Epidermal melanocyte (primary cell): ENCODE data around the gene BANK1.
"Not testable (repeated sequence)": the region's sequence is repeated elsewhere in the genome, so short reads cannot be mapped to it uniquely, and the experiment has no call there.

Experiments
- DNase-seq: peaks from one replicate; pipeline ENCODE4 v3.0.0; 2011; ENCODE audit warnings: low spot score; ENCODE audit not compliant: insufficient read length

BANK1 gene

DNA sequence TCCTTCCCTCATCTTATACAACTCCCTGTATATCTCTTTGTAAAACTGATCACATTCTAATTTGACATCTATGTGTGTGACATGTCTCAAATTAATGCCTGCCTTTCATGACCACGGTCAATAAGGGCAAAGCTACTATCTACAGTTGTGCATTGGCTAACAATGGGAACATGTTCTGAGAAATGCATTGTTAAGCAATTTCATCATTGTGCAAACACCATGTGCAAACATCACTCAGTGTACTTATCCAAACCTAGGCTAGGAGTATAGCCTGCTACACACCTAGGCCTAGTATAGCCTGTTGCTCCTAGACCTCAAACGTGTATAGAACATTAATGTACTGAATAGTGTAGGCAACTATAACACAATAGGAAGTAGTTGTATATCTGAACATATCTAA is 95.0 kb downstream of the BANK1 start:
- no peak for DNase-seq

DNA sequence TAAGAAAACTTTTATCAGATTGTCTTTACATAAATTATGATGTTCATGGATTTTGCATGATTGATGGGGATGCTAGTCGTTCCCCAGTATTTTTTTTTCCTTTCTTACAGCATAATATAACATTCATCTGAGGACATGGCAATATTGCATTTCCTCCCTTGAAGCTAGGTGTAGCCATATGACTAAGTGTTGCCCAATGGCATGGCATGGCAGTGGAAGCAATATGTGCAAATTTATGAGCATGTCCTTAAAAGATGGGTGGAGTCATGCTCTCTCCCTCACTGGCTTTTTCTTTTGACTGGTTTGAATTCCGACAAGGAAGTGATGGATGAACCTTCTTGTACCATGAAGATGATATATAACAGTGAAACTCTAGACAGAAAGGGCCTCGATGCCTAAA is 96.3 kb downstream of the BANK1 start:
- DNase-seq = no peak

DNA sequence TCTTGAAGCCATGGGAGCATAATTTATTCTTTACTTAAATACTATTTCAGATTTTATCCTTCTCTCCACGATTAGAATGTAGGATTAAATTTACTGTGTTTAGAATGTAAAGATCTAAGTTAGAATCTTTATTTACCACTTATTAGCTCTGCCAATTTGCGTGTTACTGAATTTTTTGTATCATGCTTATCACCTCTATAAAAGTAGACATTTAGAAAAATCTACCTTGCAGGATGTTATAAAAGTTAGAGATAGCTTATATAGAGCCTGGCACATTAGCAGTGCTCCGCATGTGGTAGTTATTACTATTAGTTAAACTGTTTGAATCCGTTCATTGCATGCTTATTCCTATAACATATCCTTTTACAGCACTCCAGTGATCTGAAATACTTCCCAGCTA is 97.9 kb downstream of the BANK1 start:
- no peak for DNase-seq

DNA sequence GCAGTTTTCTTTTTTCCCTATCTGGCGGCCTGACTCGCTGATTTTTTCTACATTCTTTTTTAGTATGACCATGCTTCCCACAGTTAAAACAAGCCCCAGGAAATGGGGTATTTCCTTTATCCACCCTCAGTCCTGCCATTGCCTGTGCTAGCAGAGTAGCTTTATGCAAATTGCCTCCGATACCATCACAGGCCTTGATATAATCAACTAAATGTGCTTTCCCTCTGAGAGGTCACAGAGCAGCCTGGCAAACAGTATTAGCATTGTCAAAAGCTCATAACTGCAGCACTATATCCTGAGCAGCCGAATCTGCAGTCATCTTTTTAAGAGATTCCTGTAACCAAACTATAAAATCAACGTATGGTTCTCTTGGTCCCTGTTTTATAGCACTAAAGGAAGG is 115.0 kb downstream of the BANK1 start:
- DNase-seq = not testable (repeated sequence)

DNA sequence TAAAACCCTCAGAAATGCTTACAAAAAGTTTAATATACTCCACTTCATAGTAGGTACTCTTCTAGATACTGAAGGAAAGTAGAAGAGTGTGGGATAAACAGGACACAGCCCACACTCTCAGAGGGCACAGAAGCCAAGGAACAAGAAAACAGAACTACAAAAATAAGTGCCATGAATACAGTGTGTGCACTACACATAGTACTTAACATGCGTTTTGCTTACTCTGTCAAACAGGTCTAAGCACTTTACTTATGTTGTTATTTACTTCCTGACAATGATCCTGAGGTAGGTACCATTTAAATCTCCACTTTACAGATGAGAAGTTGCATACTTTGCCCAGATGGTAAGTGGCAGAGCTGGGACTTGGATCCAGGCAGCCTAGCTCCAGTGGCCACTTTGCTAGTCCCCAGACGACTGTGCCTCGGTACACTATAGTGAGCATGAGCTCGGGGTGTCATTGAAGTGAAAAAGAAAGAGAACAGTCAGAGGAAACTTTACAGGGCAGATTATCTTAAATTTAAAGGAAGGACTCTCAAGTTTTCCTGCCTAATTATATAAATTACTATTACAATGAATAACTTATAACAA is 120.3 kb downstream of the BANK1 start:
- no peak for DNase-seq

DNA sequence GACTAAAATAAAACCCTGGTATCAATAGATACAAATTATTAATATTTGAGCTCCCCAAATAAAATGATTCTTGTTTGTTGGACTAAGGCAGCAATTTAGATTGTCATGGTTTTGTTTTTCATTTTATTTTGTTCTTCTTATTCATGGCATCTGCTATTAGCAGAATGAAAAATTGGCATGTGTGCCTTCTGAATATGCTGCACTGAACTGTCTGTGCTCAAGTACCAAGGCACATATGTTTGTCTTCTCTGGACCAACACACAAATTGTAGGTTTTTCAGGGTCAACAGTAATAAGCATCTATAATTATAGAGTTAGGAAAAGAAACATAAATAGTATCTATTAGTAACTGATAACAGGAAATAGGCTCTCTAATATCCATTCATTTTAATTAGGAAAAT is 121.1 kb downstream of the BANK1 start:
- no peak for DNase-seq

DNA sequence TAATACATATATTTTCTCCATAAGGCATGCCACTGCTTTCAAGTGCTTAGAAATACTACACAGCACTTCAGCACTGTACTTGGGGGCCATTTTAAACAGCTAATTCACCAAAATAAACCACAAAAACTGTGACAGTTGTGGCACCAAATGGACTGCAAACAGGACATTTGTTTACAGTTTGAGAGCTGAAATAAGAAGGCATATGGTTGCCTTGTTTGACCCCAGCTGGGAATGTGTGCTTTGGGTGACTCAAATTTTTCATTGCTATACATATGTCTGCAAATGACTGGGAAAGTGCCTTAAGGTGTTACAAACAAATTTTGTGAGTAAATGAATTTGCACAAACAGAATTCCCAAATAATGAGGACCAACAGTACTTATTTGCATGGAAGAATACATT is 124.2 kb downstream of the BANK1 start:
- no peak for DNase-seq

DNA sequence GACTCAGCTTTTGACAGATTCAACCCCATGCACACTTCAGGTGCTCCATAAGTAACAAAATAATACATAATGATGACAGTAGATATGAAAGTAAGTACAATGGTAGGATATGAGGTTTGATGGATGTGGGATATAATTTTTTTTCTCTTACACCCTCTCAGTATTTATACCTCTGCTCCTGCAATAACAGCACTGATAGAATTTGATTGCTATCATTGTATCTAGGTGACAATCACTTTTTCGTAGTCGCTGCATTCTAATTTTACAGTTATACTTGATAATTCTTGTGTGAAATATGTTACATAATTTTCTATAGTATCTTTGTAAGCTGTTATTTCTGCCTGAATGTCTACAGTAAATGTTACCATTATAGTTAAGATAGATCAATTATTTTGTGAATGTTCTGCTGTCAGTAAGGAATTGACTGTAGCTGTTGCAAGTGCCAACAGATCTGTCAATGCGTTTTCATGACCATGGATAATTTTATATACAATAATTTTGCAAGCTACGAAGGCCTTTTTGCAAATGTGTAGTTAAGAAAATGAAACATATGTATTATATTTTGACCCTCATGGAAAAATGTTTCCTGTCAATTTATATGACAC is 128.9 kb downstream of the BANK1 start:
- no peak for DNase-seq

DNA sequence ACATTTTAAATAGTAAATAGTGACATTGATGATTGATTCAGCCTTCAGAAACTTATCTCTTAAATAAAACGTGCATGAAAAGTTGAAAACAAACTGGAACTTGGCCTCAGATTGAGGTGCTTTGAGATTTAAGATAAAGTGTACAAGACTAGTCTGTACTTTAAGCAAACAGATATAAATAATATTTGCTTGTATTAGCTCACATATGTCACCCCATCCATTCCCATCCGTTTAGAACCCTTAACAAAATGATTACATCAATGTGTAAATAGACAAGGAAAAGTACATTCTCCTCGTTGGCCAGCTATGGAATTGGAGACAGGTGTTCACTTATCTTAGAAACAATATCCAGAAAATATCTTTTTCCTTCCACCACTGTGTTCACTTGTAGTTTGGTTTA is 130.8 kb downstream of the BANK1 start:
- no peak for DNase-seq

DNA sequence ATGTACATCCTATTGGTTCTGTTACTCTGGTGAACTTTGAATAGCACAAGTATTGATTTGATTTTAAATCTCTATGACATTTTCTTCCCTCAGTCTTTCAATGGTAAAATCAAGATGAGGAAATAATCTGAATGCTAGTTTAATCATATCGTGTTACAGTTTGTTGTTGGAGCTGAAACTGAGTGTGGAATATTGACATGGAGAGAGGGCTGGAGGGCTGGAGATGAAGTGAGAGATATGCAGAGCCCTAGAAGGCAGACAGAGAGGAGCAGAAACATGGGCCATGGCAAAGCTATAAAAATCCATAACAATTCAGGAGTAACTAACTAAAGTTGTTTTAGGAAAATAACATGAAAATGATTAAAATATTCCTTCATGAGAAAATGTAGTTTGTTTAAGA is 141.1 kb downstream of the BANK1 start:
- no peak for DNase-seq

DNA sequence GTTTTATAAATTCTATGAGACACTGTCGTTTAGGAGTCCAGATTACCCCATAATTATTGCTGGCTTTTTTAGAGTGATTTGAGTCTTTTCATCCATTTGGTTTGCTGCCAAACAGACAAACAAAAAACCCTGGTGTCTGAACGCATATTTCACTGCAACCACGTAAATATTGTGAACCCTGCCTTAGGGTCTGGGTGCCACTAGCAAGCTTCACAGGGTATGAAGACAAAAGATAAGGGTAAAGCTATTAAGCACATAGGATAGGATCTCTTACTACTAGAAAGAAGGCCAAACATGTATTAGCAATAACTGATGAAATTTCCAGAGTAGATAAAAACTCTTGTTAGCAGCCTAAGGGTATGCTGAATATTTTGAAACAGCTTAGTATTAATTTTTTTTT is 143.3 kb downstream of the BANK1 start:
- no peak for DNase-seq

DNA sequence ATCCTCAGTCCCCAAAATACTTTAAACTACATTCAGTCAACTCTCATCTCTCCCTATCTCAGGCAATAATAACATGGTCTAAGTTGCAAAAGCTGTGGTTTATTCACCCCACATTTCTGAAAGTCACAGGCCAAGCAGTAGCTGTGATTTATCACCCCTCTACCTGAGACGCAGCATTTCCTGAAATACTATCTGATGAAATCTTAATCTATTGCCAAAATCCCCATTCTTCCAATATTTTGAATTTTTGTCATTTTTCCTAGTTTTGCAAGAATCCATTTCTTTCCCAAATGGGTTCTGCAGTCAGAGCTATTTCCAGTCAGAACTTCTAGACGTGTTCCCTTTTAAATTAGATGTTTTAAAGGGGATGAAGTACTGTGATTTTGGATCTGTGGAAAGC is 148.3 kb downstream of the BANK1 start:
- DNase-seq = no peak

DNA sequence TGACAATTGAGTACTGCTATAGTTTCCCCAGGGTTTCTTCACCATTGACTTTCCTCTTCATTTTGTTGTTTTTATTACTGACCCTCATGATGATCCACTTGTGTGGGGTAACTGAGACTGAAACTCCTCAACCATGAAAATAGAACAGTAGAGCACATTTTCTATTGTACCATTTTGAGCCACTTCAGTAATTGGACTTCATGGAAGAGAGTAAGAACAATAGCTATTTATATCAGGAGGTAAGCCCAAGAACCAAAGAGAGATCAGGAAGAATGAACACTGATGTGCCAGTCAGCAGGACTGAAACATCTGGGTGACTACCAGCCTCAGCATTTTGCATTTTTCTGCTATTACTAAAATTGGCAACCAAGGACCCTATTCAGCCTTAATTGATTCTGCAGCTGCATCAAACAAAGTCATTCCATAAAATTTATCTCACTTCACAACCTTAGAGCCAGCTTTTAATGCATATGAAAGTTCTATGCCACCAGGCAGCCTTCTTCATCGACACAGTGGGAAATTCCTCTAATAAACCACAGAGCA is 151.4 kb downstream of the BANK1 start:
- DNase-seq = no peak

DNA sequence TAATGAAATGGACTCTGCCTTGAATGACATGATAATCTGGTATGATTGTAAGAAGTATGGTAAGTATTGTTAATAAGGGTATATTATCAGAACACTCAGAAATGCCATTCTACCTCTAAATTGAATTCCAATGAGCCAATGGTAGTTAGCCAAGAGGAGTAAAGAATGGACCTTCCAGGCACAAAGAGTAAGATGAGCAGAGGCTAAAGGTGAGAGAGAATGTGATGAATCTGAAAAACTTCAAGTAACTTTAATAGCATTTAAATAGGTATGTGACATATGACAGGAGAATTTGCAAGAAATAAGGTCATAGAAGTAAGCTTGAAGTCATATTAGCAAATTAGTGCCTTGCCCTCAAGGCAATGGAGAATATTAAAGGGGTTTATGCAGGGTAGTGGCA is 152.4 kb downstream of the BANK1 start:
- DNase-seq = no peak

DNA sequence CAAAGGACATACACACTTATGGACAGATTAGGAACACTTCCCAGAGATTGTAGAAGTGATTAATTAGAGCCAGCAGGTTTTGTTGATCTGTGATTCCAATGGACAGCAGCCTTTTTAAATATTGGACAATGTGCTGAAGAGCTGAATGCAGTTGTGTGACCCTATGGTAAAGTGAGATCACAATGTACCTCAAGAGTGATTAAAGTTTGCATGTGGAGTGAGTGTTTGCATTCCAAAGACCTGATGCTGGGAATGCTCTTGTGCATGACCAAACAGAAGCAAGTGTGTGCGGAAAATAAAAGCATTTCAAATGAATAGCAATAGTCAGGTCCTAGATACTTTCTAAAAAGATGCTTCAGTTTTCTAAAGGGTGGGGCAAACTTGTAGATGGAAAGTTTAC is 154.1 kb downstream of the BANK1 start:
- DNase-seq = no peak

DNA sequence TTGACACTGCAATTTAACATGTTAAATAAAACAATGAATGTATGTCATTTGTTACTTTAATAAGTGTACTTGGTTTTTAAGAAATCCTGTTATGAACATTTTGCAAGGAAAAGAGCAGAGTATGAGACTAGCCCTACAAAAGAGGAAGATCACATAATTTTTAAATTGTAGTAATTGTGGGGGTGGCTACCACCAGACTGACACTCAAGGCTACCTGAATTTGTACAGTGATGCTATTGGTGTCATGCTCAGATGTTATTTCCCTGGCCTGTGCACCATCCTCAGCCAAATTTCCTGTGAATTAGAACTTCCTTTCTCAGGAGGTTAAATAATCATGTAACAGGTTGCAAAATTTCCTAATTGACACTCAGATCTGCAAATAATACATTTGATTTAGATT is 157.5 kb downstream of the BANK1 start:
- DNase-seq = no peak

DNA sequence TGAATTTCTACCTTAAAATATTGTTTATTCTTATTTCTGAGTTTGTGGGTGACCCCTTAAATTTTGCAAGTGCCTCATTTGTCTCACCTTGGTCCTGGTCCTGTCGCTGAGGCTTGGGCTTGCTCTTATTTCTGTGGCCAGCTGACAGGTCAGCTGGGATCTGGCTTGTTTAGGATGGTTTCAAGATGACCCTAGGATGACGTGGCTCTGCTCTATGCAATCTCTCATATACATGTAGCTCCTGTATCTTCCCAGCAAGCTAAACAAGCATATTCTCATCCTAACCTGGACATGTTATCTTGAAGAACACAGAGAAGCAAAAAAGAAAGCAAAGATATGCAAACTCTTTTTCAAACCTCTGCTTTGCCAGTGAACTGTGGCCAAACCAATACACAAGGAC is 158.4 kb downstream of the BANK1 start:
- DNase-seq = no peak

DNA sequence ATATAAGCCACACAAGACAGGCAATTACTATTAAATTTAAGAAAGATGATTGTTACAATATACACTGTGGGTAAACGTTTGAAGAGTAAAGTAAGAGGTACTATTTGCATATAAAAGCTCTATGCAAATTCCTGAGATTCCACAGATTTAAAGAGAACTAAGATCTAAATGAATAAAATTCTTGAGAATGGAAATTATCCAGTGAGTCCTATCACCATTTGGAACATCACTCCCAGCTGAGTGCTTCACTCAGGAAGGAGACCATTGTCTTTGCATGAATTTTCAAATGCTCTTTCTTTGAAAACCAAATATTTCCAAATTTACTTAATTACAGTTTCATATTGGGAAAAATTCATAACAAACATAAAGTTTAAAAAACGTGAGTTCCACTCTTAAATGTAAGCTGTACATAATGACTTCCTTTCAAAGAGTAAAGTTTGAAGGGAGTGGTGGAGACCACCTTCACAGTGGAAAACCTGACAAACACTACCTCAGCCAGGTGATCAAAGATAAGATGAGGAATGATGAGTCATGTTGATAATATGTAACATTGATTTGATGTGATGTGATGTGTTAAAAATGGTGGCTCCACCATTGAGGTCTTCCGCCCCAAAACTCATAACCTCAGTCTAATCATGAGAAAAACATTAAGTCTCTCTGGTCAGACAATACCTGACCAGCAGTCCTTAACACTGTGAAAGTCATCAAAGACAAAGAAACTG is 159.9 kb downstream of the BANK1 start:
- no peak for DNase-seq

DNA sequence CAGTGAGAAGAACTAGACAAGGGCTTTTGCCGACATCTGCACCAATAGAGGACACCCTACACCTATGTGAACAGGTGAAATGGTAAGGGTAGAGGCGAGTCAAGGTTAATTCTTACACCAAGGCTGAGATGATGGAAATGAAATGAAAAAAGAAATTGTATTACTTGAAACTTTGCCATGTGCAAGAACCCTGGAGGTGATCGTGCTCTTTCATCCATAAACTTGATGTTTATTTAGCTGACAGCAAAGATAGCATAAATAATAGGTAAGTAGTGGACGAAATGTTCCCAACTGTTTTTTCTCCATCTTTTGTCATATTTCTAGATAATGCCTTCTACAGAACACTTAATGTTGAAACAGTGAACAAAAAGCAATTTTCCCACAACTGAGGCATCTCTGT is 162.5 kb downstream of the BANK1 start:
- DNase-seq = no peak

DNA sequence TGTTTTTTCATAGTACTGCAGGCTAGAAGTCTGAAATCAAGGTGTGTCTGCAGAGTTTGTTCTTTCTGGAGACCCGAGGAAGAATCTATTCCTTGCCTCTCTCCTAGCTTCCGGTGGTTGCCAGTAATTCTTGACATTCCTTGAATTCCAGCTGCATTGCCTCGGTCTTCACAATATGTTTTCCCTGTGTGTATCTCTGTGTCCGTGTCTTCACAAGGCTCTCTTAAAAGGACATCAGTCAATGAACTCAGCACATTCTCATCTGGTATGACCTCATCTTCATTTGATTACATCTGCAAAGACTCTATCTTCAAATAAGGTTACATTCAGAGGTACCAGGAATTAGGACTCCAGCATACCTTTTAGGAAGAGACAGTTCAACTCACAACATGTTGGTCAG is 163.4 kb downstream of the BANK1 start:
- DNase-seq = no peak

DNA sequence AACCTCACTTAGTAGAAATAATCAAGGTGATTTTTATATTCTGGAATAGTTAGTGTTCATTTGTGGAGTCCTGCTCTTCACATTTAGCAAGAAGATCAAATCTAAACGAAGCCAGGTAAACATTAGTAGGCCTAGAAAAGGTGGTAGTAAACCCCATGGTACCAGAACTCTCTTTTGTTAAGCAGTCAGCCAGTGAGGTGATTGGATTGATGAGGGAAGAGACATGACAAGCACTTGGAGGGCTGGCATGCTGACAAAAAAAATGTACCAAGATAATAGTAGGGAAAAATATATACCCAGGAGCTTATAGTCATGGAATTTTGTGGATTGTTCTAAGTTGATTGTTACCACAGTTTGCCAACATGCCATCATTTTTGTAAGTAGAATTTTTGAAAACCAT is 163.8 kb downstream of the BANK1 start:
- DNase-seq = no peak

DNA sequence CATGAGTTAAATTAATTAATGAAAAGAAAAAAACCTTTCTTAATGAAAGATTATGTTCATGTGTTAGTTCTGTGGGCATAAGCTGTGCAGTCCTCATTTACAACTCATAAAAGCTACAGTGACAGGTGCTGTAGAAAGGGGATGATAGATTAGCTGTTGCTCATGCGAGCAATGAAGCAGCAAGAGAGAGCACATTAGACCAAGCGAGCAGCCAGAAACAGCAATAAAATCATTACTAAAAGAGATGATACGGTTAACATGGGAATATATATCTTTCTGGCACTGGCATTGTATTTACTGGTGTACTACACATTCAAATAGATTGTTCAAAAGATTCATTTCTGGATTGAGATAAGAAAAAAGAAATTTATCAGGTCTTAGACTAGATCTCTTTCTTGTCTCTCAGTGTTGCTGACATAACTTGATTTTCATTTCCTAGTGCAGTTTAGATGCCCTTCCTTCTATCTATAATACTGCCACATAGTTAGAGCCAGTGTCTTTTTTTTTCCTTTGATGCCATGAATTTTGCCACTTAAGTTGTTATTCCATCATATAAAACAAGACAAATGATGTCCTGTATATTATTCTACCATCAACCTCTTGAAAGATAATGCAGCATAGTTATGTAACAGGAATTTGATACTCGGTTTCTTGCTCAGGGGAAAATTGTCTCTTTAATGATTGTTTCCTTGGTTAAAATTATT is 164.6 kb downstream of the BANK1 start:
- no peak for DNase-seq
